H9 (cell line): ENCODE data around the gene BEST1. TPM values are rescaled to one million over a fixed set of nuclear protein-coding genes. Genes with fewer than 3 reads are reported as not detected.

ENCODE experiments used
- DNase-seq: peaks from one replicate; pipeline ENCODE4 v3.0.0-alpha.2; 2017
- H2AFZ ChIP-seq: one replicate; pipeline ENCODE4 v1.6.1; 2013; ENCODE audit warnings: mild to moderate bottlenecking, low read length, control low read depth, moderate library complexity
- H2AK5ac ChIP-seq: 2 replicates; pipeline ENCODE4 v1.6.1; 2013; ENCODE audit warnings: low read length, control low read depth, mixed read lengths; ENCODE audit not compliant: insufficient read length
- H2BK120ac ChIP-seq: one replicate; pipeline ENCODE4 v1.6.1; 2013; ENCODE audit warnings: low read depth, mild to moderate bottlenecking, low read length, control low read depth, inconsistent platforms; ENCODE audit not compliant: poor library complexity, severe bottlenecking
- H2BK12ac ChIP-seq: 2 replicates; pipeline ENCODE4 v1.6.1; 2013; ENCODE audit warnings: low read length, control low read depth, mixed read lengths, low read depth; ENCODE audit not compliant: insufficient read length
- H2BK15ac ChIP-seq: 2 replicates; pipeline ENCODE4 v1.6.1; 2013; ENCODE audit warnings: low read depth, low read length, control low read depth
- H2BK20ac ChIP-seq: one replicate; pipeline ENCODE4 v1.6.1; 2013; ENCODE audit warnings: low read depth, mild to moderate bottlenecking, low read length, control low read depth, inconsistent platforms; ENCODE audit not compliant: poor library complexity, severe bottlenecking
- H2BK5ac ChIP-seq: 2 replicates; pipeline ENCODE4 v1.6.1; 2013; ENCODE audit warnings: low read length, control low read depth, mixed read lengths; ENCODE audit not compliant: insufficient read length
- H3K14ac ChIP-seq: 2 replicates; pipeline ENCODE4 v1.6.1; 2013; ENCODE audit warnings: low read length, control low read depth; ENCODE audit not compliant: insufficient read depth
- H3K18ac ChIP-seq: 2 replicates; pipeline ENCODE4 v1.6.1; 2013; ENCODE audit warnings: low read depth, mild to moderate bottlenecking, mixed read lengths, low read length, control low read depth; ENCODE audit not compliant: insufficient read length
- H3K23ac ChIP-seq: 2 replicates; pipeline ENCODE4 v1.6.1; 2013; ENCODE audit warnings: low read length, control low read depth, mixed read lengths, low read depth; ENCODE audit not compliant: insufficient read length
- H3K23me2 ChIP-seq: 2 replicates; pipeline ENCODE4 v1.6.1; 2013; ENCODE audit warnings: low read depth, mild to moderate bottlenecking, mixed read lengths, low read length, control low read depth; ENCODE audit not compliant: insufficient read length, poor library complexity, severe bottlenecking
- H3K27ac ChIP-seq: 2 replicates; pipeline ENCODE4 v1.5.1; 2013; ENCODE audit warnings: low read length, control low read depth, mixed read lengths, low read depth; ENCODE audit not compliant: insufficient read length
- H3K27me3 ChIP-seq: 2 replicates; pipeline ENCODE4 v1.6.1; 2013; ENCODE audit warnings: low read length, control low read depth, inconsistent platforms; ENCODE audit not compliant: insufficient read depth
- H3K4ac ChIP-seq: 2 replicates; pipeline ENCODE4 v1.6.1; 2013; ENCODE audit warnings: low read depth, mild to moderate bottlenecking, control low read depth, inconsistent platforms, low read length, moderate library complexity
- H3K4me1 ChIP-seq: 2 replicates; pipeline ENCODE4 v1.6.1; 2013; ENCODE audit warnings: low read length, control low read depth, inconsistent platforms; ENCODE audit not compliant: insufficient read depth
- H3K4me2 ChIP-seq: 2 replicates; pipeline ENCODE4 v1.6.1; 2013; ENCODE audit warnings: low read length, control low read depth, mixed read lengths; ENCODE audit not compliant: insufficient read length, insufficient read depth
- H3K56ac ChIP-seq: 2 replicates; pipeline ENCODE4 v1.6.1; 2013; ENCODE audit warnings: low read depth, mild to moderate bottlenecking, mixed read lengths, low read length, control low read depth; ENCODE audit not compliant: insufficient read length
- H3K79me1 ChIP-seq: 2 replicates; pipeline ENCODE4 v1.6.1; 2013; ENCODE audit warnings: low read depth, mild to moderate bottlenecking, moderate library complexity, low read length, control low read depth, inconsistent platforms; ENCODE audit not compliant: insufficient read depth, poor library complexity, severe bottlenecking
- H3K79me2 ChIP-seq: 2 replicates; pipeline ENCODE4 v1.6.1; 2013; ENCODE audit warnings: low read length, control low read depth, inconsistent platforms; ENCODE audit not compliant: insufficient read depth
- H3K9ac ChIP-seq: 2 replicates; pipeline ENCODE4 v1.6.1; 2013; ENCODE audit warnings: low read length, control low read depth, mixed read lengths; ENCODE audit not compliant: insufficient read length; ENCODE audit errors: extremely low read depth
- H3K9me3 ChIP-seq: one replicate; pipeline ENCODE4 v1.6.1; 2013; ENCODE audit warnings: low read depth, low read length, inconsistent platforms; ENCODE audit not compliant: control insufficient read depth
- H3T11ph ChIP-seq: one replicate; pipeline ENCODE4 v1.6.1; 2013; ENCODE audit warnings: mild to moderate bottlenecking, low read length, control low read depth, inconsistent platforms
- H4K20me1 ChIP-seq: one replicate; pipeline ENCODE4 v1.6.1; 2013; ENCODE audit not compliant: control insufficient read depth, insufficient read length, insufficient read depth
- H4K5ac ChIP-seq: 2 replicates; pipeline ENCODE4 v1.6.1; 2013; ENCODE audit warnings: low read depth, mild to moderate bottlenecking, mixed read lengths, low read length, control low read depth; ENCODE audit not compliant: insufficient read length
- H4K8ac ChIP-seq: replicated peaks from 2 replicates; pipeline ENCODE4 v1.6.1; 2013; ENCODE audit warnings: low read length, control low read depth, mixed read lengths, low read depth; ENCODE audit not compliant: insufficient read length
- H4K91ac ChIP-seq: 2 replicates; pipeline ENCODE4 v1.6.1; 2013; ENCODE audit warnings: low read depth, mild to moderate bottlenecking, moderate library complexity, mixed read lengths, low read length, control low read depth; ENCODE audit not compliant: insufficient read length
- H3K27ac Mint-ChIP-seq, 3 experiments: 2 replicates in 2 of 3; 3 replicates in 1 of 3; pipeline ENCODE4 v1.8.0; 2020 to 2021; ENCODE audit warnings: mixed read lengths in 3 of 3, mild to moderate bottlenecking in 1 of 3, moderate library complexity in 1 of 3
- H3K27me3 Mint-ChIP-seq: 2 replicates; pipeline ENCODE4 v1.8.0; 2021; ENCODE audit warnings: low read depth, mild to moderate bottlenecking, moderate library complexity, mixed read lengths
- H3K36me3 Mint-ChIP-seq, 3 experiments: 2 replicates in 2 of 3; 3 replicates in 1 of 3; pipeline ENCODE4 v1.8.0; 2020 to 2021; ENCODE audit warnings: low read depth in 3 of 3, mixed read lengths in 3 of 3; ENCODE audit not compliant: insufficient read depth in 1 of 3
- H3K4me1 Mint-ChIP-seq, 2 experiments: 2 replicates each; pipeline ENCODE4 v1.8.0; 2020; ENCODE audit warnings: mixed read lengths in 2 of 2
- H3K4me3 Mint-ChIP-seq, 2 experiments: 2 replicates in 1 of 2; 3 replicates in 1 of 2; pipeline ENCODE4 v1.8.0; 2020 to 2021; ENCODE audit warnings: mild to moderate bottlenecking in 2 of 2, mixed read lengths in 2 of 2, moderate library complexity in 1 of 2
- H3K9me3 Mint-ChIP-seq, 2 experiments: 2 replicates in 1 of 2; 3 replicates in 1 of 2; pipeline ENCODE4 v1.8.0; 2020; ENCODE audit warnings: mild to moderate bottlenecking in 2 of 2, mixed read lengths in 2 of 2, moderate library complexity in 1 of 2
- CTCF ChIP-seq: fragments of 200-600 bp; sonication (generic); conservative IDR thresholded peaks from 3 replicates; pipeline ENCODE4 v1.8.0; 2021; ENCODE audit warnings: antibody characterized with exemption, mild to moderate bottlenecking
- WGBS: extraction: QIAGEN DNeasy Blood & Tissue Kit; methylation state at CpG from one replicate; pipeline ENCODE4 v1.1.7; 2013; ENCODE audit warnings: missing lambda C conversion rate, low lambda C conversion rate, mixed read lengths; ENCODE audit not compliant: insufficient read length; ENCODE audit errors: extremely low coverage; 5-methylcytosine and 5-hydroxymethylcytosine counted together
- total RNA-seq: library from RNA; stranded (reverse); gene quantifications from 2 replicates; pipeline ENCODE4 v1.2.1, GENCODE V29; 2021

The BEST1 gene
- total RNA-seq, 1 experiment from 2014 or later = 0.24 TPM

GRCh38 chr11:61927501-61927900, 22.6 kb upstream of the BEST1 start:
- Histone ChIP-seq H2BK120ac (no peak overlapping the region), H3K18ac (no peak overlapping the region), H2BK5ac (no peak overlapping the region), H2AFZ (no peak overlapping the region), H3K27ac (no peak overlapping the region), H3K9ac (no peak overlapping the region), H3K4ac (no peak overlapping the region), H4K8ac (no peak overlapping the region), H2BK20ac (no peak overlapping the region), H2BK15ac (no peak overlapping the region), H3K23ac (no peak overlapping the region), H2BK12ac (no peak overlapping the region), H4K5ac (no peak overlapping the region), H3K4me2 (no peak overlapping the region), H4K20me1 (no peaks in the 10 kb centered on the region), H3K14ac (no peak overlapping the region), H3K27me3 (no peaks in the 10 kb centered on the region), H3K79me2 (no peaks in the 10 kb centered on the region), H3K23me2 (no peaks in the 10 kb centered on the region), H4K91ac (no peak overlapping the region), H3K56ac (no peak overlapping the region), H2AK5ac (no peak overlapping the region), H3K4me1 (peaks cover 7% of the 10 kb centered on the region; the same call in 1 of the 2 replicates), H3K9me3 (no peaks in the 10 kb centered on the region), H3T11ph (no peak overlapping the region), H3K79me1 (no peaks in the 10 kb centered on the region)
- Mint-ChIP-seq H3K4me3 (no peak overlapping the region), H3K4me1 (peaks cover 28 to 40% of the 10 kb centered on the region in 2 experiments), H3K27me3 (peaks cover 4% of the 10 kb centered on the region), H3K36me3 (no peaks in the 10 kb centered on the region), H3K27ac (no peak overlapping the region), H3K9me3 (no peaks in the 10 kb centered on the region; a peak in 1 of 5 replicates)
- no peak for DNase-seq
- no CpG with 5 or more reads among the region's 1 CpG for WGBS
- TF ChIP-seq CTCF = no peak
